Measurements from ENCODE around the gene EPS8.

DNA sequence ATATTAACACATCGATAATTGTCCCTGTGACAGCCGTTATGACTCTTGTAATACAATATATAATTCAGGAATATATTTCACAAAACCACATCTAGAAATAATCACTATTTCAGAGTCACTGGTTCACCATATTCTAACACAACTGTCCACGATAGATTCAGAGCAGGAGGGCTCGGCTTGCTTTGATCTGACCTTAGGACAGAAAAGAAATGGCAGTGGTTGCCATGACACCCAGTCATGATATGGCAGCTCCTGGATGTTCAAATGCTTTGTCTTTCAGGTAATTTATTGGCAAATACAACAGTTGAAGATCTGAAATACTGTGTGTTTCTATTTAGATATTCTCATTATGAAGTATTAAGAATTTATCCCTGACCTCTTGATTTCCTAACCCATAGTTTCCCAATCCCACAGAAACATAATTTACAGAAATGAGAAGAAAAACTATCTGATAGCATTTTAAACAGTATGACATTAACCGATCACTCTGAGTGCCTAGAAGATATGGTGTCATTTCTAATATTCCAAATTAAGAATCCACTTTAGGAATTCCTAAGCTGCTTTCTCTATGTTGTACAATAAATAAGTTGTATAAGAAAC is 116.4 kb downstream of the EPS8 start:
- TF ChIP-seq GATA3 (IDR thresholded peaks at IDR 0.05; ENCODE audit: low read depth, low read length) = no peak
- no peak for TF ChIP-seq GATA2 (IDR thresholded peaks at IDR 0.05; ENCODE audit: low read depth, low read length)

All from SH-SY5Y (cell line).